HT-29 (cell line): ENCODE measurements around the gene AUH. TPM values are rescaled to one million over a fixed set of nuclear protein-coding genes. Genes with fewer than 3 reads are reported as not detected.
A peak's percentile ranks its signal among the peaks of the same experiment; 100 is the strongest.

Experiments used
- DNase-seq: peaks from one replicate; pipeline ENCODE4 v3.0.0-alpha.2; 2015; ENCODE audit warnings: low spot score
- total RNA-seq: library from RNA; depleted of rRNA; stranded (reverse); fragments of >200 nt; shearing (Covaris generic); gene quantifications from 2 replicates; pipeline ENCODE4 v1.2.3, GENCODE V29; 2014

AUH gene
- total RNA-seq, 1 experiment from 2014 or later, result 28.6 TPM

GRCh38 chr9:91340395-91340967 is 21.2 kb downstream of the AUH start:
- DNase-seq, result no peak

- no peak for DNase-seq
Measured at GRCh38 chr9:91338681-91339080, 23.0 kb downstream of the AUH start.

- no peak for DNase-seq
Measured at GRCh38 chr9:91336786-91337185, 24.9 kb downstream of the AUH start.

GRCh38 chr9:91334053-91334452 is 27.7 kb downstream of the AUH start:
- no peak for DNase-seq

- no peak for DNase-seq
Measured at GRCh38 chr9:91333551-91333950, 28.2 kb downstream of the AUH start.

- DNase-seq, result no peak
Measured at GRCh38 chr9:91332546-91333231, 29.0 kb downstream of the AUH start.

- DNase-seq, result no peak
Measured at GRCh38 chr9:91331849-91332248, 29.9 kb downstream of the AUH start.

- DNase-seq, result no peak
Measured at GRCh38 chr9:91328186-91328585, 33.5 kb downstream of the AUH start.

- DNase-seq, result no peak
Measured at GRCh38 chr9:91321691-91322090, 40.0 kb downstream of the AUH start.

- DNase-seq, result no peak
Measured at GRCh38 chr9:91320299-91320698, 41.4 kb downstream of the AUH start.

GRCh38 chr9:91316093-91316492 is 45.6 kb downstream of the AUH start:
- DNase-seq, result peak; percentile 7

GRCh38 chr9:91315191-91315590 is 46.5 kb downstream of the AUH start:
- peak; percentile 74 for DNase-seq

- DNase-seq, result peak; percentile 65
Measured at GRCh38 chr9:91312717-91313325, 48.9 kb downstream of the AUH start.

GRCh38 chr9:91310037-91310436 is 51.7 kb downstream of the AUH start:
- DNase-seq, result no peak

GRCh38 chr9:91308191-91308590 is 53.5 kb downstream of the AUH start:
- DNase-seq, result no peak

- DNase-seq, result no peak
Measured at GRCh38 chr9:91307279-91307678, 54.4 kb downstream of the AUH start.

GRCh38 chr9:91306296-91306630 is 55.5 kb downstream of the AUH start:
- DNase-seq, result no peak

GRCh38 chr9:91305596-91306295 is 56.0 kb downstream of the AUH start:
- no peak for DNase-seq

GRCh38 chr9:91303741-91304415 is 57.8 kb downstream of the AUH start:
- no peak for DNase-seq

GRCh38 chr9:91302831-91303230 is 58.9 kb downstream of the AUH start:
- DNase-seq, result peak; percentile 52

GRCh38 chr9:91301161-91301560 is 60.6 kb downstream of the AUH start:
- DNase-seq, result no peak

GRCh38 chr9:91298311-91298710 is 63.4 kb downstream of the AUH start:
- DNase-seq, result no peak
